ENCODE results near the gene CHN2.

GRCh38 chr7:29483219-29484104, 288.9 kb downstream of the CHN2 start:
- no peak for TF ChIP-seq CTCF (IDR thresholded peaks at IDR 0.05 in 8 of 11, conservative IDR thresholded peaks at IDR 0.05 in 3 of 11)
- no peak for TF ChIP-seq POLR2A (IDR thresholded peaks at IDR 0.05)
- TF ChIP-seq POLR2AphosphoS5 (IDR thresholded peaks at IDR 0.05) = no peak

Measured in spleen (tissue), 7 donors.